HG03571 (cell line): ENCODE results near the gene KCNE3.

ENCODE experiments used
- ATAC-seq: cut with Tn5 transposase; IDR thresholded peaks from one replicate; pipeline ENCODE4 v1.9.1; 2021; ENCODE audit not compliant: unreplicated experiment

The KCNE3 gene, protein sequence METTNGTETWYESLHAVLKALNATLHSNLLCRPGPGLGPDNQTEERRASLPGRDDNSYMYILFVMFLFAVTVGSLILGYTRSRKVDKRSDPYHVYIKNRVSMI

DNA sequence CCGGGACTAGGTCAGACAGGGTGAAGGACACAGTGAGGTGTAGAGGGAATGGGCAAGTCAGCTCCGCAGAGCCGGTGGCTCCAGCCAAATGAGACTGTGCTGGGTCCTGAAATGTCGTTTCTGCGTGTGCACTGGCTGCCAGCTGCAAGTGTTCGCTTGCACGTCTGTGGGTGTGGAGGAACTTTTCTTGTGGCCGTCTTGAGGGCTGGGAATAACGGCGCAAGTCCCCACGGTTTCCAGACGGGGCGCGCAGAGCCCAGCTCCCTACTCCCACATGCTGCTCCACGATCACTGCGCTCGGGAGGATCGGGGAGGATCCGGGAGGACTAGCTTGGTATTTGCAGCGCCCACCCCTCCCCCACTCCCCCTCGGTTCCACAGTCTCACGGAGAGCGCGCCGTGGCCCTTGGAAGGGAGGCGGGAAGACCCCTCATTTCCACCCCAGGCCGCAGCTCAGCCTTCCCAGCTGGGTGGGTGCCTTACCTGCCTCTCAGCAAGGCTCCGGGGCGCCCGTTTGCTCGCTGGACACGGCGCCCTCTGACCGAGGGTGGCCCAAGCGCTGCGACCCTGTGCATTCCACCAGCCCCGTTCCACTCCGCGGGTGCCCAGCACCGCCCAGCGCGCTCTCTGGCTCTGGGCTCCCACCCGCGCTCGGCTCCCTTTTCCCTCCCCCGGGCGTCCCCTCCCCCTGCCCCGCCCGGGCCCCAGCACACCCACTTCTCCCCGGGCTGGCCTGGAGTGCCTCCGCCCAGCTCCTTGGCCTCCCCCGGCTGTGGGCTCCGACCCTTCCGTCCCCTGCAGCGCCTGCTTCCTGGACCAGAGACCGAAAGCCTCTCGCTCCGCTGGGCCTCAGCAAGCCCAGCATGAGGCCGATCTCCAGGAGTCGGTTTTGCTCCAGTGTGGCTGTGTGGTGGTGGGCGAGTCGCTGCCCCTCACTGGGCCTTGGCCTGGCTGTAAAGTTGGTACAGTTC is at the start of gene KCNE3:
TSS of gene KCNE3 (minus strand) at position 634 of the 970 bp plus-strand sequence. CDS start 9,986 bp downstream, outside the sequence.
- ATAC-seq, result no peak

DNA sequence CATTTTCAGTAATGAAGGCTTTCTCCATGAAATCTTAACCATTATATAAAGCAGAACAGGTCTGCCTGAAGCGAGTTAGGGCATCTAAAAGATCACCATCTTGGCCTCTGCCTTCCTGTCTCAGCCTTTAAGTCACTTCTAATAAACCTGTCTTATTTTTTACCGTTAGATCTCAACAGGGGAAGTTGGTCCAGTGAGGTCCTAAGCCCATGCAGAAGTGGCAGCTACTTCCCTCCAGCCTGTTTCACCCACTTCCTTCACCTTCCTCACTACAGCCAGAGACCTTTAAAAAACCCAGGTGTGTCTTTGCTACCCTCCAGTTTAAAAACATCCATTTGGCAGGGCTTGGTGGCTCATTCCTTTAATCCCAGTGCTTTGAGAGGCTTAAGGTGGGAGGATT is 40.2 kb upstream of the KCNE3 start:
- no peak for ATAC-seq

DNA sequence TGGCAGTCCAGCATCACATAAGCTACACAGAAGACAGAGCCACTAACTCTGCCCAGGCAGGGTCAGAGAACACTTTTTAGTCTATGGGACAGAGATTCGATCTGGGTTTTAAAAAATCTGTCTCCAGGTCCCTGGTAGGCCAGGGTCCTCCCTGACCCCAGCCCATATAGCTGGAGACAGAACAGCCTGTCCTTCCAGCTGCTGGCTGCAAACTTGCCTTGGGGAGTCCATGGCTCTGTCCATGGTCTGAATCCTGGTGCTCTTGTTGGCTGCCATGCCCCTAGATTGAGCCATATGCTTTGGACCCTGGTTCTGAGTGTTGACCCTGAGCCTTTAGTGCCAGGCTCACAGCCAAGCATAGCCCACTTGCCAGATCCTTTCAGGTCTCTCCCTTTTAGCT is 39.5 kb upstream of the KCNE3 start:
- ATAC-seq, result no peak

DNA sequence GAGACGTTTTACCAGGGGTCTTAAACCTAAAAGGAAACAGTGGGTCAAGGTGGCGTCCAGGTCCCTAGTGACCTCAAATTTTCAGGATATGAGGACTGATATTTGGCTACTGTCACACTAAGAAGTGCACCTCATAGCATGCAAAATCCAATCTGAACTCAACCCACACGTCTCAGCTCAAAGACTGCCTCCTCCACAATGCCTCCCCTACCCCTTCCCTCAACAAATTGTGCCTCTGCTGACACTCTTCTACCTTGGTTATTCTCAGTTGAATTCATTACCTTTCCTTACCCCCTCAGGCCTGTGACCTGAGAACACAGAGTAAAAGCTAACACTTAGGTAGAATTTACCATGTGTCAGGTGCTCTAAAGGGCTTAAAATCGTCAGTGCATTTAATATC is 38.6 kb upstream of the KCNE3 start:
- ATAC-seq, result no peak

DNA sequence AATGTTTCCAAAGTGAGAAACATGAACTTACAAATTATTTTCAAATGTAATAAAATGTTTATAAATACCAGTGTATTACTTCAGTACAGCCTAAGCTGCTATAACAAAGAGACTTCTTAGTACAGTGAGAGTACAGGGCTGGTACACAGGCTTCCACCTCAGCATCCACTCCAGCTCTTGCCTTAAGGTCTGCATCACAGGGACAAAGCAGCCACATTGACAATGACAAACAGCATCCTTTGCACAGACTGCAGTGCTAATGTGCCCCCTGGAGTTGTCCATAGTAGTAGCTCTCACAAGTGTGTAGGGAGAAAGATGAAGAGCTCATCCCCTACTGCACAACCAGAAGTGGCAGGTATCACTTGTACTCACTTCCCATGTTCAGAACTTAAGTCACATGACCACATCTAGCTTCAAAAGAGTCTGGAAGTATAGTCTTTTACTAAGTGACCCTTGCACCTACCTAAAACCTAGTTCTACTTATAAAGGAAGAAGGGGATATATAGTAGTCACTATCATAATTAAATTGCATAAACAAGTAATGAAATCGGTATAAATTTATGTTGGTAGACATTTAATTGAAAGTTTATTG is 36.8 kb upstream of the KCNE3 start:
- ATAC-seq, result no peak

DNA sequence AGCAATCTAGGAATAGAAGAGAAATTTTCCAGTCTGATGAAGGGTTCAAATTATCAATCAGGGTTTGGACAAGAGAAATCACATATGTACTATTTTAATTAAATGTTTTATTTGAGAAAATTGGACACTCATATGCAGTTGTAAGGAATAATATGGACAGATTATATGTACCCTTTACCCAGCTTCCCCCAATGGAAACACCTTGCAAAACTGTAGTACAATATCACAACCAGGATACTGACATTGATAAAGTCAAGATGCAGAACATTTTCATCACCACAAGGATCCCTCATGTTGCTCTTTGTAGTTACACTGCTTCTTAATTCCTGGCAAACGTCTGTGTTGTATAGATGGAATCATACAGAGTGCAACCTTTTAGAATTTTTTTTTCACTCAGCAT is 27.6 kb upstream of the KCNE3 start:
- ATAC-seq, result no peak

DNA sequence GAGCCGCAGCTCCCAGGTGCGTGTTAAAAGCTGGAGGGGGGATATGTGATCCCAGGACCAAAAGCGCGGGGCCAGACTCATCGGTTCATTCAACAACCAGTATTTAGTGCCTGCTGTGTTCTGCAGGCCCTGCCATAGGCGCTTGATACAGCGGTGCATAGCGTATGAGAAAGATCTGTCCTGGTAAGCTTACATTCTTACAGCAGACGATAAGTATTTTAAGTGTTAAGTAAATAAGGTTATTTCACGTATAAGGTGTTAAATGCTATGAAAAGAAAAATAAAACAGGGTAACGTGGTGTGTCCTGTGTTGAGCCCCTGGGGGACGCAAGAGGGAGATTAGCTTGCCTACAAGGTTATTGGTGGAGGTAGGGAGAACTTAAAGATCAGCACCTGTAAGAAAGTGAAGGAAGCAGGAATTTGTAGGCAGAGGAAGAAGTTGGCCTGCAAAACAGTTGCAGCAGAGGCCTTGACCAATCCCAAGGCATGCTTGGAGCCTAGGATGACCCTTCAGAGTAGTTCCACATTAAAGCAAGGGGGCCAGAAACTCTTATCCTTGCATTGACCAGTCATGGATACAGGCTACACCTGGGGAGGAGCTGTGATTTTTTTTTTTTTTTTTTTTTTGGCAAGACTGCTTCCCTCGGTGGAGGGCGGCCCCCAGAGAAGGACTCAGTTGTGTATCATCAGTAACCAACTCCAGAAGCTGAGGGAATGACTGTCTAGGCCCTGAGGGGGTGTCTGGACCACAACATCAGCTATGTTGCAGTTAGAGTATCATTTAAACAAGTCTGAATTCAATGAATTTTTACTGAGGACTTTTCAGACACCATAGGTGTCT is 26.7 kb upstream of the KCNE3 start:
- no peak for ATAC-seq

DNA sequence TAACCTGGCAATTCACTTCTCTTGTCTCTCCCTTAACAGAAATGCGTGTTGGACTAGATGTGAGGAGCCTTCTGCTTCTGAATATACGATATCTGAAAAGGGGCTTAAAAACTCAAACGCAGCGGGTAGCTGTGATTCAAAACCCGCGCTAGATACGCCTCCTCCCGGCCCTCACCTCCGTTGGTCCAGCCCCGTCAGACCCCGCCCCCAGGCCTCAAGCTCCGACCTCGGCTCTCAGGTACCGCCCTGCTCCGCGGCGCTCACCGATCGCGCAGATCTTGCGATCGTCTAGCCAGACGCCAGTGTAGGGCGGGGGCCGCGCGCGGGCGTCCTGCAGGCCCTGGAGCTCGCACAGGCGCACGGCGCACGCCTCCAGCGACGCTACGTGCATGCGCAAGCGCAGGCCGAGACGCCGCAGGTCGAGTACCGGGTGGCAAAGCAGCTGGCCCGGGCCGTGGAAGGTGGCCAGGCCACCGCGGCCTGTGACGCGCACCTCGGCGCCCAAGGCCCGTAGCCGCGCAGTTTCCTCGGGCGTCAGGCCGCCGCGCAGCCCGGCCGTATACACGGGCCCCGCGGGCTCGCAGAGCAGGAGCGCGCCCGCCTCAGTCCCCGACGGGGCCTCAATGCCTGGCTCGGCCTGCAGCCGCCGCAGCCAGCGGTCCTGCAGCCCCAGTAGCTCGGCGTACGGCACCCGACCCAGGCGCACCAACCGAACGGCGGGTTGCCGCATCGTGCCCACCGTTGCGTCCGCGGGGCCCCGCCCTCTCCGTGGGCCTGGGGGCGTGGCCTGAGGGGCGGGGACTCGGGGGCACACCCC is 25.8 kb upstream of the KCNE3 start, which contains the start of gene LIPT2:
TSS of gene LIPT2 (minus strand) at position 751 of the 817 bp plus-strand sequence. CDS start at position 730, 21 bp downstream.
- ATAC-seq, result peak; percentile 96

DNA sequence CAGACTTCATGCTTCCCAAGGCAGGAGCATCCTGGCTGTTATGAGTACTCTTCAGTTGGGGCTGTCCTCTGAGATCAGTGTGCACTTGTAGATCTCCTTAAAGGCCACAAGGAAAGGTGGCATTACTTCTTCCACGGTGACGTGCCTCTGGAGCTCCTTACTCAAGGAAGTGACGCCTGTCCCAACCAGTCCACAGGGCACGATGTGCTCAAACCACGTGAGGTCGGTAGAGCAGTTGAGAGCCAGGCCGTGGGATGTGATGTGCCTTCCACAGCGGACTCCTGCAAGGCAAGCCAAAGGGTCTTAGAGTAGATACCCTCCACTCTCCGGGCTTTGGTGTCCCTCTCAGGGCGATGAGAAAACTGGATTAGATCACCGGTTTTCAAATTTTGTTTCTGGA is 24.7 kb upstream of the KCNE3 start:
- ATAC-seq, result no peak

DNA sequence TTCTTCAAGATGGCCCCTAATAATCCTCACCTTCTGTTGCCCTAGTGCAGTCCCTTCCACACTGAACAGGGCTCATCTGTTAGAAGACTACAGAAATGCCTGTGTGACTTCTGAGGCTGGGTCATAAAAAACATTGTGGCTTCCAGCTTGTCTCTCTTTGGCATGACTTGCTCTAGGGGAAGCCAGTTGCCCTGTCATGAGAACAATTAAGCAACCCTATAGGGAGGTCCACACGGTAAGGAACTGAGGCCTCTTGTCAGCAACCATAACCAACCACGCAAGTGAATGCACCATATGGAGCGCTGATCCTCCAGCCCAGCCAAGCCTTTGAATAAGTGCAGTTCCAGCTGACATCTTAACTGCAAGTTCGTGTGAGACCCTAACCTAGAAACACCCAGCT is 23.6 kb upstream of the KCNE3 start:
- no peak for ATAC-seq

DNA sequence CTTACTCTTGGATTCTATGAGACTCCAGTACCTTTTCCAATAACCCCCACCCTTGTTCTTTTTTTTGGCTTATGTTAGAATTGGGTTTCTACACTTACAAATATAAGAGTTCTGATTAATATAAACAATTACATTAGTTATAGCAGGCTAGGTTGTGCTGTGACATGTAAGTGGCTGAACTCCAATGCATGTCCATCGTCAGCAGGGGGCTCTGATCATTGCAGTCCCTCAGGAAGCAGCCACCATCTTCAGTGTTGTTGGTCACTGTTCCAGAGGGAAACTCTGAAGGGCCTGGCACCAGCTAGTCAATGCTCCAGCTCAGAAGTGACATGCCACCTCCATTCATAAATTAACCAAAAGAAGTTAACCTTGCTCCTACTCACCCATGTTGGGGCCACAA is 20.5 kb upstream of the KCNE3 start:
- no peak for ATAC-seq

DNA sequence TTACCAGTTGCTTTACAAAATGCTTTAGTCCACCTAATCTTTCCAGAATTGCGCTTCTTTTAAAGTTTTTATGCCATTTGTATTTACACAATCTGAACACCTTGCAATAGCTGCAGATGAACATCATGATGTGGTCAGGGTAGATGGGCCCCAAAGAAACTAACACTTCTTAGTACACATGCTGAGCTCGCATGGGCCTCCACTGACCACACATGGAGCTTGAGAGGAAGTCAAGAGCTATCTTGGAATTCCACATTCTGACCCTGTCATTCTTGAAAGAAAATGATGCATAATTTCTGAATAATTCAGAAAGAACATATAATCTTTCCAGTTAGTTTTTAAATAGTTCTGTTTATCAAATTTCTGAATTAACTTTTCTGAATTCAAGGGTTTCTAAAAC is 18.5 kb upstream of the KCNE3 start:
- no peak for ATAC-seq

DNA sequence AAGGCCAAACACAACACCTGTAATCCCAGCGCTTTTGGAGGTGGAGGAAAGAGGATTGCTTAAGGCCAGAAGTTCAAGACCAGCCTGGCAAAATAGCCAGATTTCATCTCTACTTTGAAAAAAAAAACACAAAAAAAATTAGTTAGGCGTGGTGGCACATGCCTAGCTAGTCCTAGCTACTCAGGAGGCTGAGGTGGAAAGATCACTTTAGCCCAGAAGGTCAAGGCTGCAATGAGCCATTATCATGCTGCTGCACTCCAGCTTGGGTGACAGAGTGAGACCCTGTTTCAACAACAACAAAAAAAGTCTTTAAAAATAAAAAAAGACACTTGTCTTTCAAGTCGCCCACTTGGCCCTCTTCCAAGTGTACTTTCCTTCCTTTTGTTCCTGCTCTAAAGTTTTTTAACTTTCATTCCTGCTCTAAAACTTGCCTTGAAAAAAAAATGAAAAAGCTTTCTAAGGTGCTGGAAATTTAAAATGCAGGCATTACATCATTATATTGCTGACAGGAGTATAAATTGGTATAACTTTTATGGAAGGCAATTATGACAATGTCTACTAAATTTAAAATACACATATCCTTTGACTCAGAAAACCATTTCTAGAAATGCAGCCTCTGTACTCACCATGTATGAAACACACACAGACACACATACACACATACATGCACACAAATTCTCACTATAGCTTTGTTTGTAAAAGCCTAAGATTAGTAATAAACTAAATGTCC is 13.5 kb upstream of the KCNE3 start:
- no peak for ATAC-seq

DNA sequence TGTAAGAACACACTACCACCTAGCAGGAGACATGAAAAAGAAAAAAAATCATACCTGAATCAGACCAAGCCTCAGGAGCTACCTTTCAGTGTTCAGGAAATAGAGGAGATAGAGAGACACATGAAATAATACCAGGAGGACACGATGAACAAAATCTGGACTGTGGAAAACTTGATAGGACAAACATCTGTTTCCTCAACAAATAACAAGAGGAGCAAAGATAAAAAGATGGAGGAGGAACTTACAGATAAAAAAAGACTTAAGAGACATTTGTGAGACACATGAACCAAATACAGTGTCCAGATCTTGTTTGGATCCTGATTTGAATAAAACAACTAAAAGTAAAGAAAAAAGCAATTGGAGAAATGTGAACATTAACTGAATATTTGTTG is 12.4 kb upstream of the KCNE3 start:
- no peak for ATAC-seq

DNA sequence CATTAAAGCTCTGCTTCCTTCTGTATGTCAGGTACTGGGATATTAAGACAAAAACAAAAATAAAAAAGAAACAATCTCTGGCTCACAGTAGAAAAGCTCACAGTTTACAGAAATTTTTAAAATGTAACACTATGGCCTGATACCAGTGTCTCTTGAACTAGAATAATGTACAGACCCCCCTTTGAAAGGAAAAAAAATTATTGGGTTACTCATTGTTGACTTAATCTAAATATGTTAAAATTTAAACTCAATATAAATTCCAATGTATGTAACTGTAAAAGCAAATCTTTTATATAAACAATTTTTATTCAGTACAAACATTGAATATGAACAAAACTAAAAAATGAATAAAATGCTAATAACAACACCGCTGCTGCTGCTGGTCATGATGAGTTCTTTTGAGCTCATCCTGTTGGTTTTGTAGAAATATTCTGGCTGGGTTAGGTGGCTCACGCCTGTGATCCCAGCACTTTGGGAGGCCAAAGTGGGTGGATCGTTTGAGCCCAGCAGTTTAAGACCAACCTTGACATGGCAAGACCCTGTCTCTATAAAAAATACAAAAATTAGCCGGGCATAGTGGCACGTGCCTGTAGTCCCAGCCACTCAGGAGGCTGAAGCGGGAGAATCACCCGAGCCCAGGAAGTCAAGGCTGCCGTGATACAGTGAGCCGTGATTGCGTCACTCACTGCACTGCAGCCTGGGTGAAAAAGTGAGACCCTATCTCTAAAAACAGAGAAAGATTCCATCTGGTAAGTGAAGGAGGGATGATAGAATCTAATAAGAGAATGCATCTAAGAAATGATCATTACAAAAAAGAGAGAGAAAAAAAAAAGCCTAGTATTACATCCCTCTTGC is 11.8 kb upstream of the KCNE3 start:
- no peak for ATAC-seq

DNA sequence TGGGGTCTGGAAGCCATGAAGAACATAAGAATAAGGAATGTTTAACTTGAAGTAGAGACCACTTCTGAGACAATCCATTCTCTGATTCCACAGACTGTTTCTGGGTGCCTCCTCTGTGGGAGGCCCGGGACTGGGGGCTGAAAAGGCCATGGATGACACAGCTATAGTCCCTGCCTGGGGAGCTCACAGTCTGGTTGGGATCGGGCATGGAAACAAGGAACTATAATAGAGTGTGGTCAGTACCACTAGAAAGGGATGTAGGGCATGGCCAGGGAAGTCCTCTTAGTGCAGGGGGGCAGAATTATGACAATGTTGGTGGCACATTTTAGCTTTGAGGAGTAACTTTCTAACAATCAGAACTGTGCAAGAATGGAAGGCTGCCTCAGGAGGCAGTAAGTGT is 9.2 kb upstream of the KCNE3 start:
- ATAC-seq, result no peak

DNA sequence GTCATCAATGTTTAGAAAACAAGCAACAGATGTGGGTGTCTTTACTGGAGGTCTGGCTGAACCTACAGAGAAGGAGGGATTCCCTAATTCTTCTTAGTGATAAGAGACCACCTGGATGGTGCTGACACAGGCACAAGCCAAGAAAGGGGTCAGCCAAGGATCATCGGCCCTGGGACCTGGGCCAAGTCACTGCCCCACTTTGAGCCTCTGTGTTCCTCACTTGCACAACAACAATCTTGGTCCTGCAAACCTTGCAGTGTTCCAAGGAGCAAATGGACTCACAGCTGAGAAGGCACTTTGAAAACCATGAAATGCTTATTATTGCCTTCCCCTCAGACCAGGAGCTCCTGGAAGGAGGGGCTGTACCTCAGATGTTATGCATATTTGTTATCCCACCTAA is 7.0 kb upstream of the KCNE3 start:
- no peak for ATAC-seq

DNA sequence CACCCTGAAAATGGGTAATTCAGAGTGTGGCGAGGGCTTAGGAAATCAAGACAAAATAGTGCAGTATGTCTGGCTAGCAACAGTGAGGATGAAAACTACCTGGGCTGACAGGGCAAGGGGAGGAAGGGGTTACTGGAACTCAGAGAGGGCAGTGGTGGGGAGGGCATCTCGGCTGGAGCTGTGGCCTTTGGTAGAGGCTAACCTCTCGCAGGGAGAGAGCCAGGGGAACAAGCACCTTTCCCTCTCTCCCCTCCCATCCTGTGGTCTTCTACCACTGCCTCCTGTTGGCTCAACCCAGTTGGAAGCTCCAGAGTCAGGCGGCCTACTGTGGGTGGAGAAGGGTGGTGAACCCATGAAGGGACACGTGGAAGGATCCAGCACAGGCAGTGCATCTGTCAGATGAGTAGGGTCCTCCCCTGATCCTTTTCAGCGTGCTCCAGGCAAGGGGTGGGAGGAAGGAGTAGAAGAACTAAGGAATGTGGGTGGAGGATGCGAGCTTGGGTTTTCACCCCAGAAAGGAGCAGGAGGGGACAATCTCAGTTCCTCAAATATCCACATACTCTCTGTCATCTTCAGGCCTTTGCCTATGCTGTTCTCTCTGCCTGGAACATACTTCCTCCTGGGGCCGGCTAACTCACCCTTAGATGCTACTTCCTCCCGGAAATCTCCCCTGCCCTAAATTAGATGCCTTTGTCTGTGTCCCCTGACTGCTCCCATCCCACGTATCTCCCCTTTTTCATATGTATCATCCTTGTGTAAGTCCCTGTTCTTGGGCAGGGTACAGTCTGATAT is 6.2 kb upstream of the KCNE3 start:
- ATAC-seq, result no peak
